NCI-H2029 (cell line): ENCODE data around the gene FHL1.

ENCODE experiments used
- DNase-seq: peaks from one replicate; lab custom pipeline; 2025; lab: John Stamatoyannopoulos, UW

Gene FHL1

DNA sequence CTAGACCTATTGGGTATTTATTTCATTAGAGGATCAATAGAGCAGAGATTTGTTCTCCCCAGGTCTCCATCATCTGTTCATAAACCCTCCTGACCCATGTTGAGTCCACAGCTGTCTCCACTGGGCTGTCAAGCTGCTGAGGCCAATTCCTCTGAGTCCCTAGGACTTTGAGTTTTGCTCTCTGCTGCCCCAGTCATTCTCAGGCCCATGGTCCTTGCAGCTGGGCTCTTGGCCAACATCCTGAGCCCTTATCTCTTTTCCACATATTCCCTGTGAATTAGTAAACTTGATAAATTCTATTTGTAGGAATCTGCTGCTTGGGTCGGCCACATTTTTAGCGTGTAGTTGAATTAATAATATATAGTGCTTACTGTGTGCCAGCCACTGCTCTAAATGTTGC, 41.9 kb downstream of the FHL1 start:
- no peak for DNase-seq

GRCh38 chrX:136190038-136190713, 42.8 kb downstream of the FHL1 start:
- DNase-seq = no peak

- no peak for DNase-seq
Measured at GRCh38 chrX:136191171-136191570, 43.8 kb downstream of the FHL1 start.

DNA sequence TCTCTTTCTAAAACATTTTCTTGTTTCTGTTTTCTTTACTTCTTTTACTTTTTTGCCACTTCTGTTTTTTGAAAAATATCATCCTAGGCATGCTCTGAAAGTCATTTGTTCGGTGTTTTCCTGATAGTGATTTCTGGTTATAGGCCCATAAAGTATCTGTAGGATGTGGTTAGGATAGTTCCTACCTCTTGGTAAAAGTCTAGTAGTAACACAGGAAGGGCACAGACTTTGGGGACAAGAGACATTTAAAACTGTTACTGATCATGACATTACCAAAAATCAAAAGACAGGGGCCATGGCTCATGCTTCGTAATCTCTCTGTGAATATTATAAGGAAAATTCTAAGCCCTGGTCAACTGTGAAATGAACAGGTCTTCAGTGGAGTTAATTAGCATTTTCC, 44.8 kb downstream of the FHL1 start:
- DNase-seq = no peak

DNA sequence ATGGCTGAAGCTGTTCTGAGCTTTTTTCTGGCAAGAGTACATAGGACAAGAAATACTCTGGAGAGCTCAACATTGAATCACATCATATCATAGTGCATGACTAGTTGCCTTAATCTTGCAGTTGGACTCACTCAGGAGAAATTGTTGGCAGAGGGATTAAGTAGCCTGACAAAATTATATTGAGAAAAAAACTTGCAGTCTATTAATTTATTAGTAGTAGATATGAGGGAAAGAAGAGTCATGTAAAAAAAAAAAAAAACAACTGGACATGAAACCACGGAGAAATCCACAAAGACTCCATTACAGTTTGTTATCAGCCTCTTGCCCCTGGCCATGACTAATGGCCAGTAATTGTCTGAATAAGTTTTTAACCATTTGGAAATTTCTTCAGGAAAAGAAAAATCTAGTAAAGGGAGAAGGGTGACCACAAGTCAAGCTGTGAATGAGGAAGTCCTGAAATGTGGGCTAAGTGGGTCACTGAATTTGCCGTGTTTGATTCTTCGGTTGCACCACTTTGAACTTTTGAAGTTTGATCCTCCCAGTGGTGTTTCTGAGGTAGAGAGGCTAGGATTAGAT, 45.6 kb downstream of the FHL1 start:
- DNase-seq = no peak

- DNase-seq = no peak
Measured at GRCh38 chrX:136193771-136194170, 46.4 kb downstream of the FHL1 start.

DNA sequence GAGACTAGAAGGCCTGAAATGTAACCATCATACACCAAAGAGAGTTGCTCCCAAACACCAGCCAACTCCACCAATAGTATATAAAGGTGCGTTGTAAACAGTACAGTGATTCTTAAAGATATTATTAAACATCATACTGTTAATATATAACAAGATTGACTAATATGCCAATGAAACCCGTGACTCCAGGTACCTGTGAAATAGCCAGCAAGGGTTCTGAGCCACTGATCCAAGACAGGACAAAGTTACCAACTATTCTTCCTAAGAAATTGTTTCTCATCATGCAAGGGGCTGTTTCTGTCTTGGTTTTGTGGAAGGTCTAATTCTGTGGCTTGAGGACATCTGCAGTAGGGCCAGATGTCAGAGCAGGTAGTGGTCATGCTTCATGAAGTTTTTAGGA, 47.2 kb downstream of the FHL1 start:
- no peak for DNase-seq

DNA sequence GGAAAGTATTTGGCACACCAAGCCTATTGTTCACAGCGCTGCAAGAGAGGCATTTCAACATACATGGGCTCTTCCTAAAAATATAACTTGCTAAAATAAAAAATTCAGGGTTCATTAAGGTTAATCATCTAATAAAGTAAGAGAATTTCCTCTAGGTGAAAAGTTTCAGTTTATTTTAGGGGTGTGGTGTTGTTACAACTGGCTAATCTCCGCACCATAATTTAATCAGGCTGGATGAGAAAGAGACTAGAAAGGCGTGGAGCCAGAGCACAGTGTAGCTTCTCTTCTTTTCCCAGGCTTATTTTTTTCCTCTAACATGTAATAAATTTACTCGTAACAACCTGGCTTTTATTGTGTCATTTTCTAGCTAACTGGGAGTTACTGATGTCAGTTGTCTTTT, 47.9 kb downstream of the FHL1 start:
- DNase-seq = no peak

GRCh38 chrX:136196691-136197155, 49.4 kb downstream of the FHL1 start:
- DNase-seq = no peak

GRCh38 chrX:136198010-136198409, 50.7 kb downstream of the FHL1 start:
- no peak for DNase-seq

DNA sequence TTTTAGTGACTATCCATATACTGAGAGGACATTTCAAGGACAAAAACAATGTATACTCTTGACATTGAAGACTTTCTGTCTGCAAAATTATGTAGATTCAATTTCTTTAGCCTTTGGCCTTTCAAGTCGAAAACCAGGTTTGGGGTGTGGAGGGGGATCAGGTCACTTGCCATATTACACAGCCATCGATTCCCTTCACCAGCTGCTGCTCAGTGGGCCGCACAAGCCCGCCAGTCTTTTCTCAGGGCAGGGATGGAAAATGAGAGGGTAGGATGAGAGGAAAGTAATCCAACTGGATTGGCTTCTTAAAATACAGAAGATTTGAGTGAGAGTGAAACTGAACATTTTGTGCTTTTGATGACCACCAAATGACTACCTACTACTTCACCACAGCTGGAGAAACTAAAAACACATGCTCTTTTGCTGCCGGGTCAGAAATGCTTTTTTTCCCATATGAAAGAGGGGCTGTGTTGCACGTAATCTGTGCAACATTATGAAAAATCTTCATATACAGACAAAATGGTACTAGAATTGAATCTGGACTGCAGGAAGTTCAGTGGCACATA, 51.4 kb downstream of the FHL1 start:
- DNase-seq = no peak

- no peak for DNase-seq
Measured at GRCh38 chrX:136199365-136199764, 52.0 kb downstream of the FHL1 start.

- DNase-seq = no peak
Measured at GRCh38 chrX:136200466-136200865, 53.1 kb downstream of the FHL1 start.

GRCh38 chrX:136201601-136202000, 54.3 kb downstream of the FHL1 start:
- DNase-seq = no peak

- DNase-seq = no peak
Measured at GRCh38 chrX:136202889-136203288, 55.6 kb downstream of the FHL1 start.

- no peak for DNase-seq
Measured at GRCh38 chrX:136203438-136203837, 56.1 kb downstream of the FHL1 start.

DNA sequence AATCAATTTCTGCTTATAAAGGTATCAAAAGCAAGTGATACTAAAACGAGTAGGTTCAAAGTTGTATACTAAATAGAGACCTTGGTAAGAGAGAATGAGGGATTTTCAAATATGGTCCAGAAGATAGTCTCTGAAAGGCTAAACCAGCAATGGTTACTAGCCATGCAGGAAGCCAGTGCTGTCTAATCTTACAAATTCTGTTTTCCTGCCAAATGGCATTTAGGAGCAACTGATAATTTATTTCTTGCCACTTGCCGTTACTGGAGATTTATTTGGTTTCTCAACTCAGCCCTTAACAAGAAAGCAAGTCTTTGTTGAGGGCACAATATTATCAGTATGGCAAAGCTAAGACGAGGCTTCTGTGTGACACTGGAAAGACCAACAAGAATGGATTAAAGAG, 56.6 kb downstream of the FHL1 start:
- no peak for DNase-seq

DNA sequence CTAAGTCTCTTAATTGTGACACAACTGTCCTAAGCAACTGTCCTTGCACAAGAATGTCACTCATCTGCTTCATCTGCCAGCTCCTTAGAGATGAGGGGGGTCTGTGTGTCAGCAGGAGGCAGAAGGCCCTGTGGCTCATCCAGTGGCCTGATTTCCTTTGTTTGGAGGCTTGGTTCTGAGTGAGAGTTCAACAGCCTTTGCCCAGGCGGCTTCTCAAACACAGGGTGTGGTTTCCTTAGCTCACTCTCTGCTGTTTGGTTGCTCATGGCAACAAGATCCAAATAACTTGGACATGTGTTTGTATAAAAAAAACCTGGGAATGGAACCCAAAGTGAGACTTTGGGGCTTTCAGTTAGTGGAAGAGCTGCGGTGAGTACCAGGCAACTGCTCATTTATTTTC, 57.2 kb downstream of the FHL1 start:
- no peak for DNase-seq

- DNase-seq = no peak
Measured at GRCh38 chrX:136205882-136206380, 58.6 kb downstream of the FHL1 start.

DNA sequence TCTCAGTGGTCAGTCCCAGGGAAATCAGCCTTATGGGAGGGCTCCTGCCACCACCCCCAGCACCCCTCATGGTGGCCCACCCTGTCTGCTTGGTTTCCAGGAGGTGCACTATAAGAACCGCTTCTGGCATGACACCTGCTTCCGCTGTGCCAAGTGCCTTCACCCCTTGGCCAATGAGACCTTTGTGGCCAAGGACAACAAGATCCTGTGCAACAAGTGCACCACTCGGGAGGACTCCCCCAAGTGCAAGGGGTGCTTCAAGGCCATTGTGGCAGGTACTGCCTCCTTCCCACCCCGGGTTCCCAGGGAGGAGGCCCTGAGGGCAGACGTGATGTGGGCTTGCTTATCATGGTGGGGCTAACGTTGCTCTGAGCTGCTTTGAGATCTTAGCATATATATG, 59.6 kb downstream of the FHL1 start:
- no peak for DNase-seq

GRCh38 chrX:136207546-136207945, 60.2 kb downstream of the FHL1 start:
- DNase-seq = no peak

- DNase-seq = no peak
Measured at GRCh38 chrX:136209016-136209738, 61.8 kb downstream of the FHL1 start.

GRCh38 chrX:136209751-136210150, 62.4 kb downstream of the FHL1 start:
- no peak for DNase-seq
